ENCODE measurements around the gene CASTOR1.

The CASTOR1 gene

DNA sequence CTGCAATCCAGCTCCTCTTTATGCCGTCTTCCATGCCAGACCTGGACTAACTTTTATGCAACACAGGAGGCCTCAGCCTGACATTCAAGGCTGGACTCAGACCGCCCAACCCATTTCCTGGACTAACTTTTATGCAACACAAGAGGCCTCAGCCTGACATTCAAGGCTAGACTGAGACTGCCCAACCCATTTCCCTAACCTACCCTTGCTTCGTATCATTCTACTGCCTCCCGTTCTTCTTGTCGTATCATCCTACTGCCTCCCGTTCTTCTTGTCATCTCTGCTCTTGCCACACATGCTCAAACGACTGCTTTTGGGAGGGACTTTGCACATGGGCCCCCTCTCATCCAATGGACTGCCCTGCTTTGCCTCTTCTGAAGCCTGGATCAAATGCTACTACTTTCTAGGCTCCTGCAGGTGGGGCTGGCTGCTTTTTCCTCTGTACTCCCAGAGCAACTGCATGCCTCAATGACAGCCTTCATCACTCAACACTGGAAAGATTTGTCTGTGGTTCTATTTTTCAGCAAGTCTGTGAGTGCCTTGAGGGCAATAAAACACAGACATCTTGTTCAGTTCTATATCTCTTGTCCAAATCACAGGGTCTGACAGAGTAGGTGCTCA lies 29.6 kb upstream of the CASTOR1 start:
- no peak for DNase-seq

DNA sequence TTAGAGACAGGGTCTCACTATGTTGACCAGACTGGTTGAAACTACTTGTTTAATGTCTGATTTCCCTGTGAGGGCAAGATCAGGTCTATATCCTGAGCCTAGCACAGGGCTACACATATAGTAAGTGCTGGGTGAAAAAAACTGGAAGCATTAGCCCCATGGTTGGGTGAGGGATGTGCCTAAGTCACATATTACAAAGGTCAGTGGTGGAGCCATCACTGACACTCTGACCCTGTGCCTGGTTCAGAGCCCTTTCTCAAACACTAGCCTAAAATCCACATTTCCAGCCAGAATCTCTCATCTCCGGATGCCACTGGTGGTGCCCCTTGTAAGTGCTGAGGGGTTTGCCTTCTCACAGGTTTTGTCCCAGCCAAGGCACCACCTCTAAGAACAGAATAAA lies 28.5 kb upstream of the CASTOR1 start:
- DNase-seq, result no peak

DNA sequence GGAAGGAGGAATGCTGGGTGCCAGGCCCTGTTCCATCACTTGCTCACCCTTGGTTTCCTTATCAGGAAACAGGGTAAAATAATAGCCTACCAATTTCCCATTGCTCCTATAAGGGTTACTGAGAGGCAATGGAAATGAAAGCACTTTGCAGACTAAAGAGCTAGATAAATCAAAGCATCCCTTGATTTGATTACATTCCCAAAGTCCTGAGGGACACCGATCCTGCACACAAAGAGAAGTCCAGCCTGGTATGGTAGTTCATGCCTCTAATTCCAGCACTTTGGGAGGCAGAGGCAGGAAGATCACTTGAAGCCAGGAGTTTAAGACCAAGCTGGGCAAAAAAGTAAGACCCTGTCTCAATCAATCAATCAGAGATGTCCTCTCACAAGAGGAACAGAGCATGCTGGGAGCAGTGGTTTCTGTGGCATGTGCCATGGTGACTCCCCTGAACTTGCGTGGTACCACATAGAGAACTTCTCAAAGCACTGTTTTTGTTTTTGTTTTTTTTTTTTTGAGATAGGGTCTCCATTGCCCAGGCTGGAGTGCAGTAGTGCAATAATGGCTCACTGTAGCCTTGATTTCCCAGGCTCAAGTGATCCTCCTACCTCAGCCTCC lies 26.8 kb upstream of the CASTOR1 start:
- no peak for DNase-seq

DNA sequence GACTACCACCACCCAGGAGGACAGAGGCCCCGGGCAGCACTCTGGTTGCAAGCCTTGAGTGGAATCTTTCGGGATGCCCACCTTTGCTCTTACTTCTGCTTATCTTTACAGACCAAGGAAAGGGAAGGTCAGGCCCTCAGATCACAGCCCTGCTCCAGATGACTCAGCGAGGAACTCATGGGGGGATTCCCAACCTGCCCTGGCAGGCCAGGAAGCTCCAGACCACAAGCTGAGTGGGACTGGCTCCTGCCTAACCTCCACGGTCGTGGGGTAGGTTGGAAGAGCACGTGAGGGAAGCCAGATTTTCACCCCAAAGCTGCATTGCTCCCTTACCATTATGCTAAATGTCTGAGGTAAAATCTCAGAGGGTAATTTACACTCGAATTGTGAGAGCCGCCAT lies 25.6 kb upstream of the CASTOR1 start:
- no peak for DNase-seq

DNA sequence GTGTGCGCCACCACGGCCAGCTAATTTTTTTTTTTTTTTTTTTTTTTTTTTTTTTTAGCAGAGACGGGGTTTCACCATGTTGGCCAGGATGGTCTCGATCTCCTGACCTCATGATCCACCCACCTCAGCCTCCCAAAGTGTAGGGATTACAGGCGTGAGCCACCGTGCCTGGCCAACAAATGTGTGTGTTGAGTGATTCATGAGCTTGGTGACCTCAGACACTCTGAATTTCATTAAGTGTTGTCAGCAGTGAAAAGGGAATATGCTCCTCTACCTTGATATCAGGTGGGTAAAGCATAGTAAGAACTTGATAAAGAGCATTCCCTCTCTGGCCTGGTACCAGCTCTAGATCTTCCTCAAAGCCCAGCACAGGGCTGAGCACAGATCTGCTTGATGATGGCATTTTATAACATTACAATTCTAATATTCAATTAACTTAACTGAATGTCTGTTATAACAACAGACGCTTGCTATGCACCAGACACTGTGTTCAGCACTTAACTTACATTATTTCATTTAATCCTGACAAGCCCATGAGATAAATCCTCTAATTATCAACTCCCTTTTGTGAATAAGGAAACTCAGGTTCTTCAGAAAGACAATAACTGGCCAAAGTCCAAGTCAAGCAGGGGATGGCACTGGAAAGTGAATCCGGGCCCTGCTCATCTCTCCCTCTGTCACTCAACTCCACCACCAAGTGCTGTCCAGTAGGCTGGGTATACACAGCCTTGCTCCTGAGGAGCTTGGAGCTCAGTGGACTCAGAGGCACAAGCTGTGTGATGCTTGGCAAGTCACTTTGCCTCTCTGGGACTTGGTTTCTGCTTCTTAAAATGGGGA lies 24.4 kb upstream of the CASTOR1 start:
- no peak for DNase-seq

DNA sequence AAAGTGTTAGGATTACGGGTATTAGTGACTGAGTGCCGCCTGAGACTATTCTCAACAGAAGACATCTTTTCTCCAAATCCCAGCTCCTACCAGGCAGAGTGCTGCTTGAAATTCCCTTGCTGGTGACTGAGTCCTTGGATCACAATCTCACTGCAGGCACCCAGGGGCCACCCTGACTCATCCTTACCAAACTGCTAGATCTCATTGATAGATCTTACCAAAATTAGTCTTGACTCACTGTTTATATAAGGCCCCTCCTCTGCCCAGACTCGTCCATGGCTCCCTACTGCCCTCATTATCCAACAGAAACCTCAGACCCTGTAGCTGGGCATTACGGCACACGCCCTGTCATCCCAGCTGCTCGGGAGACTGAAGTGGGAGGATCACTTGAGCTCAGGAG lies 22.7 kb upstream of the CASTOR1 start:
- DNase-seq, result no peak

DNA sequence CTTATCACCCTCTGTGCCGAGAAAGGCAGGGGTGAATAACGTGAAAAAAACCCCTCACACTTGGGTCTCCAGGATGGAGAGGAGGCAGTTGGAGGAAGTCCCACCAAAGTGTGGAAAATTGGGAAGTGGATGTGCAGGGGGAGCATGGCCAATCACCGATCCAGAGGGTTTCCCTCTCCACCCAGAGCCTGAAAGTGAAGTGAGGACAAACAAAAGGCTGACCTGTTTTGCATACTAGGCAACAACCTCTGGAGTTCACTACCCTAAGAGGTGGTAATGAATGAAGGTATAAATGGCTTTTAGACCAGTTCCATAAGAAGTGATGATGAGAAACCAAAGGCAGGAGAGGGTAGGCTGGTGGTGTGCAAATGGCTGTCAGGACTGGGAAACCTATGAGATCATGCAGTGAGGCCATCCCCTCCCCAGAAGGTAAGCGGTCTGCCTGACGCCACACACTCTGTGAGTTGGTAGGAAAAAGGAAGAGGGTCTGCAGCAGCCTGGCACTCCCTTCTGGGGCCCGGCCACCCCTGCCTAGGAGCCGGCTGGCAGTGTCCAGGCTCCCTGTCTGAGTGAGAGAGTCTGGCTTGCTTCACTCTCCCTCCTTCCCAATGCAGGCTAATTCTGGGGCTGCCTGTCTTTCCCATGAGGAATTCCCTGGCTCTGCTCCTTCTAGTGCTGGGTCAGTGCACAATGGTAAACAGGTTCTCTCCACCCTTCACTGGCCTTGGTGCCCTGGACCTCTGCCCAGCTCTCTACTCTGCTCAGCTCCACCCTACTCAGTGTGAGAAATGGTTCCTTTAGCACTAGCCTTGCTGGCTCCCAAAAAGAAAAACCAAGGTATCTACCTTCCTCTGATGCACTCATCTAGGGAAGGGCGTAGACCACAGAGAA lies 21.8 kb upstream of the CASTOR1 start:
- DNase-seq, result peak; percentile 66

DNA sequence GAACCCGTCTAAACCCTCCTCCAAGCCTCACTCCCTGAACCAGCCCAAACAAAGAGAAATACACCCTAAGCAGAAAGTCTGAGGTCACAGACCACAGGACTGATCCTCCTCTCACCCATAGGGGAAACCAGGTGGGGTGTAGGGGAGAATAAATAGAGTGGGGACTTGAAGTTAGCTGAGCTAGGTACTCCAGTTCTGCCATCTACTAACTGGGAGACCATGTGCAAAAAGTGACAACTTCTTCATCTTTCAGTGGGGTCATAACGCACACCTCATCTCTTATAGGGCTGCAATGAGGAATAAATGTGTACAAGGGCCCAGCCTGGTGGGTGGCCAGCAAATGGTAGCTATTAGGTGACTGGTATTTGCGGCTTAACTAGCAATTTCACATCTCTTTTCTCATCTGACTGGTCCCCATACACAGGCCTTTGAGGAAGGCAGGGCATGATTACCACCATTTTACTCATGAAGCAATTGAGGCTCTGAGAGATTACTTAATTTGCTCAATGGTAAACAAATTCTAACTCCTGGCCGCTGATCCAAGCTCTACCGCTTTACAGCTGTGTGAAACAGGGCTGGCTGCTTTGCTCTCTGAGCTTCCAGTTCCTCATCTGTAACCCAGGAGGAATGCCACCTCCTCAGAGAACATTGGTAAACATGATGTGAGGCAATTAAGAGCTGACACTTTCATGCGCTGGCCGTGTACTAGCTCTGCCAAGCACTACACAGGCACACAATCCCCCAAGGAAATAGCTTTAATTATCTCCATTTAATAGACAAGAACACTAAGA lies 20.8 kb upstream of the CASTOR1 start:
- peak; percentile 35 for DNase-seq

DNA sequence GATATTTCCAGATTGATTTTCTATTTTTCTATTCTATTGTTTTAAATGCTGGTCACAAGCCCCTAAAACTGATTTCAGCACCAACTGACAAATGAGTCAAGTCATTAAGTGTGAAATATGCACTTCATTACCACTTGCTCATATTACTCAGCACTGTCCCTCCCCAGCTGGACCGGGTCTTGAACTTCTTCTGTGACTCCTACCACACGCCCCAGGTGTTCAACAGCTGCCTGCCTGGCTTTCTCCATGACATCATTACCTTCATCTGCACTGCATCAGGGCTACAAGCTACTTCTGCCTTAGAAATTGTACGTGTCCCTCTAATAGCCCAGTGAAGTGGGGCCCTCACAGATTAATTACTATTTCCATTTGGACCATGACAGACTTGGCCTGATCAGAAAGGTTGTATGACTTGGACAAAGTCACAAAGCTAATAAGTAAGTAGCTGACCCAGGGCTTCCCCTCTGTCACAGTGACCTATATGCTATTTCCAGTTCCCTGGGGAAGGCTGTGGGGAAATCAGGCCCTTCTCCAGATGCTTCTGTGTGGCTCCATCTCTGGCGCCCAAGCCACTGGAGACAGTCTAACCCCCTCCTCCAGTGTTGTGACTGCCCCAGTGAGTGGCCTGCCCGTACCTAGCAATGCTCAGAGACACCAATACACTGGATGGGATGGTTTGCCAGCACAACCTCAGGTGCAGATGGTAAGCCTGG lies 19.4 kb upstream of the CASTOR1 start:
- DNase-seq, result no peak

DNA sequence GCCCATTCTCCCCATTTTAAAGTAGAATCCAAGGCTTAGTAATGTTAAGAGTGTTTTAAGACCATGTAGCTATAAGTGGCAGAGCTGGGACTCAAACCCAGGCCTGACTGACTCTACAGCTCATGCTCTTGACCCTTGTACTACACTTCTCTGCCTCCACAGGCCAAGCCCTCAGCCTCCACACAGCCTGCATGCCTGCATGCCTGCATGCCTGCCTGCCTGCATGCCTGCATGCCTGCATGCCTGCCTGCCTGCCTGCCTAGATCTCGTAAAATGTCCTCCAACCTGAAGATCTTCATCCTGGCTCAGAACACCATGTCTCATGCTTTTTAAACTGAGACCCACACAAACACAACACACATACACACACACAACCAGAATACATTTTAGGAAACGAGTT lies 18.8 kb upstream of the CASTOR1 start:
- DNase-seq, result no peak

DNA sequence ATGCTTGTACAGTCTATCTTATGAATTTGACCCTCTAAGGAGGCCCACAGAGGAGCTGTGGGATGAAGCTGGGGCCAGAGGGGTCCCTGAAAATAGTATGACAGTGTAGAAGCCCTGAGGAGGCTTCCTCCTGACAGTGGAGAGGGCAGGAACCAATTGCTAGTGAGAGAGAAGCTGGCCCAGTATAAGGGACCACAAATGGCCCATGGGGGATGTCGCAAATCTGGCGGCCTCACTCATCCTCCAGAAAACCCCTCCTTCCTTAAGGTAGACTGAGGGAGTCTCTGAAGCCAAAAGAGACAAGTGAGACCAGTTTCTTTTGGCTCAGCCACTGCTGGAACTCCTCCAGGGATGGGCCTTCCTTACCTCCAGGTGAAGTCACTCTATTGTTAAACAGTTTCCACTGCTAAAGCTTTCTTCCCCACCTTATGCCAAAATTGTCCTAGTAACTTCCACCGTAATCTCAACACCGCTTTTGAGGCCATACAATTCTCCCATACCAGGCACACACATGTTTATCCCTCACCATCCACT lies 17.8 kb upstream of the CASTOR1 start:
- no peak for DNase-seq

DNA sequence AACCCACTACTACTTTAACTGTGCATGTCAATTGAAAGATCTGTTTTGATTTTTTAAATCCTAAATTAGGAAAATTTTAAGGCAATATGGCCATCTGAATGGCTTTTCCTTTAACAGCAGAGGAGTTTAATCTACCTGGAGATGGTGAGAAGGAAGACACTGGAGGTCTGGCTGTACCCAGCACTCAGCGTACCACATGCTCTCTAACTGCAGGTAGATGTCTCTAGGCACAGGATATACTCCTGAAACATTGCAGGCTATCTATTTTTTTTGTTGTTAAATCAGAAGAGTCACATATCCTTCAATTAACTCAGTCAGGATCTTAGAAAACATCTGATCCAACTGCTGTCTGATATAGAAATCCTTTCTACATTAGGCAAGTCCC lies 17.3 kb upstream of the CASTOR1 start:
- no peak for DNase-seq

DNA sequence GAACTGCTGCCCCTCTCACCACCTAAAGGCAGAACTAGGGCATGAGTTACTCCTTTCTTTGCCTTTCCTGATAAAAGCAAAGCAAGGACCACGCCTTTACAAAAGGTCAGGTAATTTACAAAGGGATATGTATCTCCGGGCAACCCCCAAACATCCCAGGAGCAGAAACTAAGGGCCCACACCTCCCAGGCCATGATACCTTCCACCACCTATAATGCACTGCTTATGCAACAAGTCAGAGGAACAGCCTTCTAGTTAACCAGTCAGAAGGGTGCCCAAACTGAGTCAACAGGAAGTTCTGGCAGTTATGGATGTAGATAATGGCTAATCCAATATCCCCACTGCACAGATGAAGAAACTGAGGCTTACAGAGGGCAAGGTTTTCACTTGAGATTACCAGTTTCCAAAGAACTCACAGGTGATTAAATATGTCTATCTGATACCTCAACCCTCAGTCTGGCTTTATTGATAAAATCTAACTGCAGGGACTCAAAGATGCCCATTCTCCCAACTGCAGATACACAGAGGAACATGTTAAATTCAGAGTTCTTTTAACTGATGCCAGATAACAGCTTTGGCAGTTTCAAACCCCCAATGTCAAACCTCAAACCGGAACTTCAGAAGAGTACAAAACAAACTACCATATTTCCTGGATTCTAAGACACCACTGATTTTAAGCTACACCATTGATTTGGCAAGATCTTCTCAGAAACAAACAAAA lies 16.8 kb upstream of the CASTOR1 start:
- no peak for DNase-seq

DNA sequence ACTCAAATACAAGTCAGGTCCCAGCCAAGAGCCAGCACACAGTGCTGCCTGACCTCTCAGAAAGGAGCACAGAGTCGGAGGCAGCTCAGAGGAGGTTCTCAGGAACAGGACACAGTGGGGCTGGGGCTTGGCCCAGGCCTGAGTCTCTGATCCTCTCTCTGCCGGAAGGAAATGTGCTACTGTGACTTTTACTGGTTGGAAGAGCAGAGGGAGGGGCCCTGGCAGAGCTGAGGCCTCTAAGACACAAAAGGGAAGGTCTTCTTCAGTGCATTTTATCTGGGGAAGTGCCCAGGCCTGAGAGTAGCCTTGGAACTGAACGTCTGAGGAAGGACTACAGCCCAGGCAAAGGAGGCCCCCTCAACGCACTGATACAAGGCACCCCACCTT lies 16.2 kb upstream of the CASTOR1 start:
- DNase-seq, result no peak

DNA sequence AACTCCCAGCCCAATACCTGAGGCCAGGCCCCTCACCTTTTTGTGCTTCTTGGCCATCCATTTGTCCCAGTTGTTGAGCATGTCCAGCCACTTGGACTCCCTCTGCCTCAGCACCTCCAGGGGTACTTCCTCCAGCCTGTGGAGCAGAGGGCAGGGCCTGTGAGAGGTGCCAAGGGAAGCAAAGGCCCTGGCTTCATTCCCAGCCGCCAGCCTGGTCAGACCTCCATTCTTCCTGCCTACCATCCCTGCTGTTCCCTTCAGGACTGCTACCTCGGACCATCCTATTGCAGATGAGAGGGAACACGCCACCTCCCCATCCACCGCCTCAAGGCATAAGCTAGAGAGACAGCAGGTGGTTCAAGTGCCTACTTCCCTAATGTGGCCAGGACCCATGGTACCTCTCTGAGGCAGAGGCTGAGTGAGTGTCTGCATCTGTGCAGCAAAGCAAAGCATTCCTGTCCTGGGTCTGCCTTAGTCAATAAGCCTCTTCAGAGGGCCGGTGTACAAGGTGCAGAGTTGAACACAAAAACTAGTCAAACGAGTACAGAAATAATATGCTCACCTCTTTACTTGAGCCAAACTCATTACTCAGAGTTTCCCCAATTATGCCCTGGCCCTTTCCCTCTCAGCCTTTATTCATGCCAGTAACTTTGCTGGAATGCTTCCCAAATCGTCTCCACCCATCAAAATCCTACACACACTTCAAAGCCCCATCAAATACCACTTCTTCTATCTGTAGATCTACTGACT lies 15.4 kb upstream of the CASTOR1 start:
- peak; percentile 23 for DNase-seq

DNA sequence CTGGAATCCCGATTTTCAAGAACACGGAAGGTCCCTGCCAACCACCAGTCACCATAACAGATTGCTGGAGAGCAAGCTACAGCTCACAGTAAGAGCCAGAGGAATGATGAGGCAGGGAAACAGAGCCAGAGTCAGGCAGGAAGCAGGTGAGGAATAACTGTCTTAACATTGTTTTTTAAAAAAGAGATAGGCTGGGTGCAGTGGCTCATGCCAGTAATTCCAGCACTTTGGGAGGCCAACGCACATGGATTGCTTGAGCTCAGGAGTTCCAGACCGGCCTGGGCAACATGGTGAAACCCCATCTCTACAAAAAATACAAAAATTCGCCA lies 13.5 kb upstream of the CASTOR1 start:
- DNase-seq, result no peak

DNA sequence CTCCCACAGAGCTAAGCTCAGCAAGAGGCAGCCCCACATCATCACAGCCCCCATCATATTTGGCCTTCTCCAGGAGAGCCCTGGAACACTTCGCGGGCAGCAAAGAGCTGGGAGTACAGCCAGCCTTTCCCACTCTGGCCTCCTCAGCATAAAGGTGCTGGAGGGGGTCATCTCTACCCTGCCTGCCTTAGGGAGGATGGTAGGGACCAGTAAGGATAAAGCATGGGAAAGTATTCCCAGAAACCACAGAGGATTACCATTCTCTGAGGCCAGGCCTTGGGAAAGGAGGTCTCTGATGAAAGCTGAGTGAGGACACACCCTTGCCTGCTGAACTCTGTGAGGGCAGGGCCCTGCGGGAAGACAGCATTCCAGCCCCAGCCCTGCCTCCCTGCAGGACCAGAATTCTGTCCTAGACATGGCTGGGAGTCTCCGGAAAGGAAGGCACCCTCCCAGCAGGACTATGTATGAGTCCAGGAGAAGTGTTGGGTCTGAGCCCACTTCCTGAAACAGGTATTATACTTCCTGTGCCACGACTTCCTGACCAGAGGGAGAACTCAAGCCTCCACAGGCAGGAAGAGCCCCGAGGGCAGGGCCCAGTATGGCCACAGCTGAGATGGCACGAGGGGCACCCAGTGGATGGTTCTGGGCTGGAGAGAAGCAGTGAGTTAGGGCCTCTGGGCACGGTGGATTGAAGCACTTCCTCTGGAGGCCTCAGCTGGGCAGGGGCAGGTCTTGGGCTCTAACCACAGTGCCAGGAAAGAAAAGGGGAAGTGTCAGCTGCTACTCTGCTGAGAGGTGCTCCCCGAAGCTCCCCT lies 12.9 kb upstream of the CASTOR1 start:
- no peak for DNase-seq

DNA sequence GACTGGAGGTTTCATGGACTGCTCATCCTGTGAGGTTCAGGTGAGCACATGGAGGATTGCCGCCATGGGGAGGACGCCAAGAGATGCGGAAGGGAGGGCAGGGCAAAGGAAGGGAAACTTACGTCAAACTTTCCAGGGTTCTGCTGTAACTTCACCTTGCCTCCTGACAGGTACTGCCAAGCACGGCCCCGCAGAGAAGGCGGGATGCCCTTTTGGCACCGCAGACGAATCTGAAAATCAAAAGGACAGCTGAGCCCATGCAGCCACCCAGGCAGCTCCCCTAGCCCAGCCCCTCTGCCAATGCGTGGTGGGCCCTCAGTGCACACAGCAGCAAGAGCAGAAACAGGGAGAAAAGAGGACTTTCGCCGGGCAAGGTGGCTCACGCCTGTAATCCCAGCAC lies 10.0 kb upstream of the CASTOR1 start:
- no peak for DNase-seq

DNA sequence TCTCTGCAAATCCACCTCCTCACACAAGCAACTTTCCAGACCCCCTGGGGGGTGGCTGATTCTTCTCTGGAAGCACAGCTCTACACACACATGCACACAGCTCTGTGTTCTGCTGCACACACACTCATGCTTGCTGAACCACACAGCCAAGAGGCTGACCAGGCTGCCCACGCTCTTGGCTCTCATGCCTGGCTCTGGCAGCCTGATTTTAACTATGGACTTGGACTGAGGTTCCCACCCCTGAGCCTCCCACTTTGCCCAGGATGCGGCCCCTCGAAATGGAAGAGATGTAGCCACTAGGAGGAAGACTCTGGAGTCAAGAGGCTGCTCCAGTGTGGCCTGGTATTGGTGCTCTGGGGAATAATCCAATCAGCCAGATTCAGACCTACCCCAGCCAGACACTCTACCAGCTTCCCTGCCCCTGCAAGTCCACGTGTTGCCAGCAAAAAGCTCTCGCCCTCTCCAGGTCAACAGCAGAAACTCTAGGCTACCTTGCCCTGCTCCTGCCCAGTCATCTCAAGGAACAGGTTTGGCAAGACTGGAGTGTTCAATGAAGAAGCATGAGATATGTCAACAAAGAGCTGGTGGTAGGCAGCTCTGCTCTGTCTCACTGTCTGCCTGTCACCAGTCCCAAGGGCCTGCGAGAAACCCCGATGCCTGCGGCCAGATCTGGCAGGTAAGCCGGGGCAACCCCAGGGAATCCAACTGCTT lies 8.8 kb upstream of the CASTOR1 start:
- peak; percentile 29 for DNase-seq

Measured in NCI-H2029 treated with DMSO at 0.1 percent for 48 hours (cell line).